IMR-90 (cell line): Measurements from ENCODE around the gene TCF7L1. TPM values are rescaled to one million over a fixed set of nuclear protein-coding genes. Genes with fewer than 3 reads are reported as not detected.

Experiments used
- ATAC-seq: fragments of 200-7000 bp; cut with Tn5 transposase; 2 replicates; pipeline ENCODE4 v1.9.1; 2020; ENCODE audit warnings: low read depth, mild to moderate bottlenecking, moderate library complexity
- BruUV-seq: library from RNA; stranded (reverse); fragments of 400-500 nt; replicated peaks from 2 replicates; lab custom pipeline; 2021; lab: Mats Ljungman, UMichigan
- CTCF ChIA-PET: fragments of 300-600 bp; formaldehyde crosslinking; extraction: SDS; loops from one replicate; lab custom pipeline; 2021; ENCODE audit warnings: antibody characterized with exemption; lab: Yijun Ruan, JAX
- POLR2A ChIA-PET: fragments of 300-600 bp; sonication (Branson Sonifier 250); formaldehyde crosslinking; loops from one replicate; lab custom pipeline; 2022; ENCODE audit warnings: antibody characterized with exemption; ENCODE audit not compliant: unreplicated experiment; lab: Charles Lee
- DNase-seq: peaks from one replicate; pipeline ENCODE4 v3.0.0; 2013
- H2AFZ ChIP-seq: replicated peaks from 2 replicates; pipeline ENCODE3; 2013; ENCODE audit warnings: low read length, mild to moderate bottlenecking; ENCODE audit not compliant: poor library complexity
- H2AK5ac ChIP-seq: 2 replicates; pipeline ENCODE4 v1.6.1; 2013; ENCODE audit warnings: low read depth, low read length, inconsistent platforms
- H2AK9ac ChIP-seq: replicated peaks from 2 replicates; pipeline ENCODE3; 2013; ENCODE audit warnings: mild to moderate bottlenecking, low read depth, low read length, moderate library complexity; ENCODE audit not compliant: poor library complexity
- H2BK120ac ChIP-seq: 2 replicates; pipeline ENCODE4 v1.6.1; 2013; ENCODE audit warnings: low read depth, low read length, inconsistent platforms
- H2BK15ac ChIP-seq: 3 replicates; pipeline ENCODE4 v1.6.1; 2013; ENCODE audit warnings: low read depth, low read length, inconsistent platforms
- H2BK20ac ChIP-seq: 2 replicates; pipeline ENCODE4 v1.6.1; 2013; ENCODE audit warnings: low read depth, mild to moderate bottlenecking, inconsistent platforms, low read length, moderate library complexity
- H2BK5ac ChIP-seq: 2 replicates; pipeline ENCODE4 v1.6.1; 2013; ENCODE audit warnings: mild to moderate bottlenecking, low read depth, low read length, inconsistent platforms; ENCODE audit not compliant: poor library complexity, severe bottlenecking
- H3K14ac ChIP-seq: replicated peaks from 2 replicates; pipeline ENCODE4 v1.6.1; 2013; ENCODE audit warnings: low read depth, low read length, inconsistent platforms
- H3K18ac ChIP-seq: 2 replicates; pipeline ENCODE4 v1.6.1; 2013; ENCODE audit warnings: low read depth, low read length, control low read depth
- H3K23ac ChIP-seq: 2 replicates; pipeline ENCODE4 v1.6.1; 2013; ENCODE audit warnings: low read depth, low read length, inconsistent platforms
- H3K27ac ChIP-seq: 2 replicates; pipeline ENCODE4 v1.5.1; 2013; ENCODE audit warnings: mild to moderate bottlenecking, control low read depth, low read length; ENCODE audit not compliant: insufficient read depth
- H3K27me3 ChIP-seq: 2 replicates; pipeline ENCODE4 v1.6.1; 2013; ENCODE audit warnings: low read length; ENCODE audit not compliant: control insufficient read depth, insufficient read depth
- H3K36me3 ChIP-seq: 2 replicates; pipeline ENCODE4 v1.6.1; 2013; ENCODE audit warnings: low read length, mixed read lengths; ENCODE audit not compliant: control insufficient read depth, insufficient read depth
- H3K4ac ChIP-seq: 2 replicates; pipeline ENCODE4 v1.6.1; 2013; ENCODE audit warnings: low read depth, low read length, inconsistent platforms
- H3K4me1 ChIP-seq: 2 replicates; pipeline ENCODE4 v1.6.1; 2013; ENCODE audit warnings: low read length, mixed read lengths; ENCODE audit not compliant: control insufficient read depth, insufficient read depth
- H3K4me2 ChIP-seq: 2 replicates; pipeline ENCODE4 v1.6.1; 2013; ENCODE audit warnings: low read depth, mild to moderate bottlenecking, control low read depth, low read length, moderate library complexity
- H3K4me3 ChIP-seq: 2 replicates; pipeline ENCODE4 v1.5.1; 2013; ENCODE audit warnings: low read depth, mild to moderate bottlenecking, control low read depth, low read length, moderate library complexity; ENCODE audit not compliant: insufficient read depth
- H3K56ac ChIP-seq: 2 replicates; pipeline ENCODE4 v1.6.1; 2013; ENCODE audit warnings: low read length, inconsistent platforms; ENCODE audit not compliant: insufficient read depth; ENCODE audit errors: extremely low read depth
- H3K79me1 ChIP-seq, 2 experiments: 2 replicates each; pipeline ENCODE4 v1.6.1; 2013; ENCODE audit warnings: low read length in 2 of 2, inconsistent platforms in 1 of 2, low read depth in 1 of 2
- H3K9ac ChIP-seq: 2 replicates; pipeline ENCODE4 v1.6.1; 2013; ENCODE audit warnings: low read depth, low read length, control low read depth
- H3K9me1 ChIP-seq: 2 replicates; pipeline ENCODE4 v1.6.1; 2013; ENCODE audit warnings: low read length, inconsistent platforms; ENCODE audit not compliant: insufficient read depth
- H3K9me3 ChIP-seq: 2 replicates; pipeline ENCODE4 v1.6.1; 2013; ENCODE audit warnings: low read length; ENCODE audit not compliant: control insufficient read depth, insufficient read depth
- H4K20me1 ChIP-seq: 2 replicates; pipeline ENCODE4 v1.6.1; 2013; ENCODE audit warnings: low read length, inconsistent platforms; ENCODE audit not compliant: insufficient read depth
- H4K5ac ChIP-seq: 2 replicates; pipeline ENCODE4 v1.6.1; 2013; ENCODE audit warnings: mild to moderate bottlenecking, low read depth, low read length, control low read depth
- H4K8ac ChIP-seq, 2 experiments: 2 replicates each; pipeline ENCODE4 v1.6.1; 2013; ENCODE audit warnings: low read depth in 2 of 2, low read length in 2 of 2, control low read depth in 1 of 2, inconsistent platforms in 1 of 2
- H4K91ac ChIP-seq: 2 replicates; pipeline ENCODE4 v1.6.1; 2013; ENCODE audit warnings: low read depth, low read length, inconsistent platforms; ENCODE audit not compliant: insufficient read depth
- CHD1 ChIP-seq: IDR thresholded peaks from 2 replicates; pipeline ENCODE4 v1.6.1; 2012; ENCODE audit warnings: low read depth, low read length, improper control_type of control experiment
- ELK1 ChIP-seq: fragments of 150-350 bp; IDR thresholded peaks from 2 replicates; pipeline ENCODE4 v1.6.1; 2016; ENCODE audit warnings: low read depth, mild to moderate bottlenecking, low read length, moderate library complexity, borderline replicate concordance
- FOS ChIP-seq: fragments of 150-350 bp; IDR thresholded peaks from 2 replicates; pipeline ENCODE4 v1.6.1; 2016; ENCODE audit warnings: low read depth, low read length
- MAFK ChIP-seq: IDR thresholded peaks from 2 replicates; pipeline ENCODE4 v1.6.1; 2012; ENCODE audit warnings: low read depth, low read length, improper control_type of control experiment
- MAZ ChIP-seq: IDR thresholded peaks from 2 replicates; pipeline ENCODE4 v1.6.1; 2012; ENCODE audit warnings: low read depth, mild to moderate bottlenecking, low read length, improper control_type of control experiment, moderate library complexity, borderline replicate concordance
- RFX5 ChIP-seq: IDR thresholded peaks from 2 replicates; pipeline ENCODE4 v1.8.0; 2012; ENCODE audit warnings: low read depth, mild to moderate bottlenecking, low read length, moderate library complexity
- WGBS, 2 experiments: methylation state at CpG; one replicate each; pipeline versions ENCODE4 v1.1.5 to v1.1.7; 2013; ENCODE audit warnings: missing lambda C conversion rate in 2 of 2; ENCODE audit not compliant: insufficient read length in 1 of 2; ENCODE audit errors: extremely low coverage in 2 of 2; 5-methylcytosine and 5-hydroxymethylcytosine counted together
- dilution Hi-C: fragments of 300-500 bp; cut with HindIII; formaldehyde crosslinking; loops from one replicate; pipeline ENCODE4 v1.14.3; 2018; ENCODE audit warnings: low sequenced_read_pairs; ENCODE audit not compliant: unreplicated experiment
- in situ Hi-C: fragments of 300-500 bp; cut with MboI; formaldehyde crosslinking; loops from 3 replicates; pipeline ENCODE4 v1.14.3; 2019; ENCODE audit warnings: low sequenced_read_pairs, inconsistent platforms, mixed read lengths
- intact Hi-C: fragments of 100-400 bp; cut with micrococcal nuclease; formaldehyde crosslinking; loops from 2 replicates; pipeline ENCODE4 v1.10.0; 2022
- polyA plus RNA-seq, 3 experiments: library from polyadenylated mRNA; depleted of rRNA; stranded (reverse); fragments of >200 nt; gene quantifications; 2 replicates each; pipeline ENCODE4 v1.2.3, GENCODE V29; 2012; ENCODE audit warnings: low replicate concordance in 1 of 3
- total RNA-seq: library from RNA; depleted of rRNA; stranded (reverse); fragments of >200 nt; gene quantifications from 2 replicates; pipeline ENCODE4 v1.2.3, GENCODE V29; 2012
- TF ChIP-seq, protein P1 (sequence below): fragments of 150-350 bp; IDR thresholded peaks from 2 replicates; pipeline ENCODE4 v1.6.1; 2017; ENCODE audit warnings: mild to moderate bottlenecking, antibody characterized with exemption, low read length, low read depth
- TF ChIP-seq, protein P2 (sequence below): conservative IDR thresholded peaks from 2 replicates; pipeline ENCODE4 v1.5.1; 2012; ENCODE audit warnings: mild to moderate bottlenecking, low read depth, low read length, improper control_type of control experiment

TCF7L1 gene
- total and polyA plus RNA-seq, 2 of the 4 experiments (the other 2 are of a cell fraction) = 0.72 to 11.1 TPM

GRCh38 chr2:85170938-85171475 lies 37.8 kb downstream of the TCF7L1 start:
- ChIA-PET POLR2A (no interaction called here), CTCF (no interaction called here)
- Histone ChIP-seq H4K8ac (no peak overlapping the region), H3K56ac (no peak overlapping the region), H3K23ac (no peak overlapping the region), H2BK5ac (no peak overlapping the region), H2AFZ (no peak overlapping the region), H3K4me1 (peaks cover 25% of the 10 kb centered on the region), H3K27ac (no peak overlapping the region), H3K14ac (no peak overlapping the region), H3K9me3 (no peaks in the 10 kb centered on the region), H3K36me3 (peaks cover 5% of the 10 kb centered on the region; the same call in 1 of the 2 replicates), H3K27me3 (no peaks in the 10 kb centered on the region), H4K5ac (no peak overlapping the region), H3K9me1 (peaks cover 38% of the 10 kb centered on the region), H3K4me2 (no peak overlapping the region), H3K18ac (no peak overlapping the region), H3K4ac (no peak overlapping the region), H4K91ac (no peak overlapping the region), H4K20me1 (peaks cover 76% of the 10 kb centered on the region), H3K9ac (no peak overlapping the region), H2AK9ac (no peak overlapping the region), H2BK120ac (no peak overlapping the region), H3K79me1 (peaks cover 31 to 90% of the 10 kb centered on the region in 2 experiments), H2BK15ac (no peak overlapping the region), H2AK5ac (no peak overlapping the region), H3K4me3 (no peak overlapping the region), H2BK20ac (no peak overlapping the region)
- TF ChIP-seq, protein P1, sequence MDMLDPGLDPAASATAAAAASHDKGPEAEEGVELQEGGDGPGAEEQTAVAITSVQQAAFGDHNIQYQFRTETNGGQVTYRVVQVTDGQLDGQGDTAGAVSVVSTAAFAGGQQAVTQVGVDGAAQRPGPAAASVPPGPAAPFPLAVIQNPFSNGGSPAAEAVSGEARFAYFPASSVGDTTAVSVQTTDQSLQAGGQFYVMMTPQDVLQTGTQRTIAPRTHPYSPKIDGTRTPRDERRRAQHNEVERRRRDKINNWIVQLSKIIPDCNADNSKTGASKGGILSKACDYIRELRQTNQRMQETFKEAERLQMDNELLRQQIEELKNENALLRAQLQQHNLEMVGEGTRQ = no peak
- no peak for TF ChIP-seq MAFK
- TF ChIP-seq, protein P2, sequence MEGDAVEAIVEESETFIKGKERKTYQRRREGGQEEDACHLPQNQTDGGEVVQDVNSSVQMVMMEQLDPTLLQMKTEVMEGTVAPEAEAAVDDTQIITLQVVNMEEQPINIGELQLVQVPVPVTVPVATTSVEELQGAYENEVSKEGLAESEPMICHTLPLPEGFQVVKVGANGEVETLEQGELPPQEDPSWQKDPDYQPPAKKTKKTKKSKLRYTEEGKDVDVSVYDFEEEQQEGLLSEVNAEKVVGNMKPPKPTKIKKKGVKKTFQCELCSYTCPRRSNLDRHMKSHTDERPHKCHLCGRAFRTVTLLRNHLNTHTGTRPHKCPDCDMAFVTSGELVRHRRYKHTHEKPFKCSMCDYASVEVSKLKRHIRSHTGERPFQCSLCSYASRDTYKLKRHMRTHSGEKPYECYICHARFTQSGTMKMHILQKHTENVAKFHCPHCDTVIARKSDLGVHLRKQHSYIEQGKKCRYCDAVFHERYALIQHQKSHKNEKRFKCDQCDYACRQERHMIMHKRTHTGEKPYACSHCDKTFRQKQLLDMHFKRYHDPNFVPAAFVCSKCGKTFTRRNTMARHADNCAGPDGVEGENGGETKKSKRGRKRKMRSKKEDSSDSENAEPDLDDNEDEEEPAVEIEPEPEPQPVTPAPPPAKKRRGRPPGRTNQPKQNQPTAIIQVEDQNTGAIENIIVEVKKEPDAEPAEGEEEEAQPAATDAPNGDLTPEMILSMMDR = no peak
- no peak for TF ChIP-seq FOS
- no peak for TF ChIP-seq RFX5
- TF ChIP-seq MAZ = no peak
- no peak for TF ChIP-seq ELK1
- no peak for TF ChIP-seq CHD1
- ATAC-seq (no peak), DNase-seq (no peak)
- intact Hi-C loops = no loop called here
- in situ Hi-C loops = no loop called here
- BruUV-seq = no TSS peak
- WGBS, 2 experiments = no CpG with 5 or more reads among the region's 6 CpGs
- dilution Hi-C loops = no loop called here
